SK-N-SH (cell line): ENCODE results near the gene LRCOL1. TPM values are rescaled to one million over a fixed set of nuclear protein-coding genes. Genes with fewer than 3 reads are reported as not detected.

Source experiments
- CTCF ChIA-PET: fragments of 300-600, 350-600 bp; formaldehyde crosslinking; extraction: SDS; loops from one replicate; lab custom pipeline; 2021; lab: Yijun Ruan, JAX
- POLR2A ChIA-PET: fragments of 350-600 bp; sonication (Branson Sonifier 250); formaldehyde crosslinking; extraction: SDS; loops from one replicate; lab custom pipeline; 2020; ENCODE audit warnings: antibody characterized with exemption, inconsistent platforms; lab: Yijun Ruan, JAX
- DNase-seq: peaks from one replicate; pipeline ENCODE4 v3.0.0; 2012
- H2AFZ ChIP-seq: fragments of 200-600 bp; sonication (generic); 2 replicates; pipeline ENCODE4 v1.8.1; 2016; ENCODE audit warnings: antibody characterized with exemption, mild to moderate bottlenecking, low read depth
- H3F3A ChIP-seq: fragments of 200-600 bp; sonication (generic); replicated peaks from 2 replicates; pipeline ENCODE3; 2016; ENCODE audit warnings: antibody characterized with exemption, mild to moderate bottlenecking; ENCODE audit not compliant: insufficient read depth
- H3K27ac ChIP-seq, 2 experiments: fragments of 200-500 bp in 1 of 2; fragments of 200-600 bp in 1 of 2; sonication (Bioruptor generic) in 1 of 2; sonication (generic), shearing (Covaris generic) in 1 of 2; 2 replicates each; pipeline versions ENCODE4 v1.5.1 to v1.6.1; 2014 to 2016; ENCODE audit warnings: low read depth in 2 of 2, inconsistent platforms in 1 of 2, low read length in 1 of 2, mild to moderate bottlenecking in 1 of 2, mixed read lengths in 1 of 2
- H3K27me3 ChIP-seq: fragments of 200-600 bp; sonication (generic), shearing (Covaris generic); 2 replicates; pipeline ENCODE4 v1.6.1; 2016; ENCODE audit warnings: mixed run types; ENCODE audit not compliant: insufficient read depth
- H3K36me3 ChIP-seq, 2 experiments: fragments of 200-500 bp in 1 of 2; fragments of 200-600 bp in 1 of 2; sonication (Bioruptor generic) in 1 of 2; sonication (generic) in 1 of 2; replicated peaks in 1 of 2; 2 replicates each; pipeline versions ENCODE3 to v1.5.1; 2014 to 2016; ENCODE audit warnings: low read length in 1 of 2, mild to moderate bottlenecking in 1 of 2; ENCODE audit not compliant: insufficient read depth in 2 of 2, control insufficient read depth in 1 of 2
- H3K4me1 ChIP-seq, 2 experiments: fragments of 200-500 bp in 1 of 2; fragments of 200-600 bp in 1 of 2; sonication (Bioruptor generic) in 1 of 2; sonication (generic), shearing (Covaris generic) in 1 of 2; 2 replicates each; pipeline versions ENCODE4 v1.5.1 to v1.6.1; 2014 to 2016; ENCODE audit warnings: low read depth in 1 of 2, low read length in 1 of 2, mixed run types in 1 of 2; ENCODE audit not compliant: insufficient read depth in 2 of 2, control insufficient read depth in 1 of 2
- H3K4me2 ChIP-seq: fragments of 200-600 bp; sonication (generic), shearing (Covaris generic); 2 replicates; pipeline ENCODE4 v1.6.1; 2017; ENCODE audit warnings: mixed run types
- H3K4me3 ChIP-seq, 2 experiments: fragments of 200-500 bp in 1 of 2; fragments of 200-600 bp in 1 of 2; sonication (Bioruptor generic) in 1 of 2; sonication (generic), shearing (Covaris generic) in 1 of 2; 2 replicates each; pipeline versions ENCODE4 v1.5.1 to v1.8.1; 2014 to 2016; ENCODE audit warnings: low read depth in 2 of 2, inconsistent platforms in 1 of 2, low read length in 1 of 2, mild to moderate bottlenecking in 1 of 2, mixed read lengths in 1 of 2, moderate library complexity in 1 of 2
- H3K79me2 ChIP-seq: fragments of 200-600 bp; sonication (generic); 2 replicates; pipeline ENCODE4 v1.8.1; 2017; ENCODE audit warnings: mild to moderate bottlenecking; ENCODE audit not compliant: insufficient read depth
- H3K9ac ChIP-seq: fragments of 200-600 bp; sonication (generic); 2 replicates; pipeline ENCODE4 v1.6.1; 2017; ENCODE audit warnings: mixed run types
- H3K9me2 ChIP-seq: fragments of 200-600 bp; sonication (generic); 2 replicates; pipeline ENCODE4 v1.6.1; 2017; ENCODE audit warnings: mixed run types
- H3K9me3 ChIP-seq: fragments of 200-600 bp; sonication (generic); 2 replicates; pipeline ENCODE4 v1.6.1; 2017; ENCODE audit warnings: mixed run types, mild to moderate bottlenecking, moderate library complexity
- H4K20me1 ChIP-seq: fragments of 200-600 bp; sonication (generic); 2 replicates; pipeline ENCODE4 v1.6.1; 2017; ENCODE audit warnings: mild to moderate bottlenecking, mixed run types; ENCODE audit not compliant: insufficient read depth
- CHD2 ChIP-seq: fragments of 150-350 bp; IDR thresholded peaks from 2 replicates; pipeline ENCODE4 v1.6.1; 2018; ENCODE audit warnings: low read length; ENCODE audit not compliant: partially characterized antibody
- CTCF ChIP-seq: fragments of 200-600 bp; sonication (generic); IDR thresholded peaks from 2 replicates; pipeline ENCODE4 v1.6.1; 2017; ENCODE audit warnings: antibody characterized with exemption, mild to moderate bottlenecking, moderate library complexity
- EP300 ChIP-seq, 2 experiments: IDR thresholded peaks; 2 replicates each; pipeline versions ENCODE4 v1.4.0 to v1.6.1; 2012; ENCODE audit warnings: borderline replicate concordance in 1 of 2, low read depth in 1 of 2, low read length in 1 of 2
- FOSL2 ChIP-seq: IDR thresholded peaks from 2 replicates; pipeline ENCODE4 v1.4.0; 2012; ENCODE audit warnings: low read depth, mild to moderate bottlenecking, moderate library complexity, borderline replicate concordance
- FOXM1 ChIP-seq: IDR thresholded peaks from 2 replicates; pipeline ENCODE4 v1.4.0; 2012; ENCODE audit warnings: low read depth, mild to moderate bottlenecking
- MEF2A ChIP-seq: IDR thresholded peaks from 2 replicates; pipeline ENCODE4 v1.4.0; 2012; ENCODE audit warnings: low read depth, borderline replicate concordance
- MXI1 ChIP-seq: IDR thresholded peaks from 2 replicates; pipeline ENCODE4 v1.6.1; 2012; ENCODE audit warnings: mild to moderate bottlenecking, low read depth, low read length, improper control_type of control experiment
- NFIC ChIP-seq: IDR thresholded peaks from 2 replicates; pipeline ENCODE4 v1.4.0; 2012; ENCODE audit warnings: borderline replicate concordance
- POLR2AphosphoS5 ChIP-seq: IDR thresholded peaks from 2 replicates; pipeline ENCODE4 v1.6.1; 2012; ENCODE audit warnings: low read depth, low read length
- RAD21 ChIP-seq: IDR thresholded peaks from 2 replicates; pipeline ENCODE4 v1.6.1; 2012; ENCODE audit warnings: mild to moderate bottlenecking, low read length
- RCOR1 ChIP-seq: fragments of 150-350 bp; IDR thresholded peaks from 2 replicates; pipeline ENCODE4 v1.6.1; 2017; ENCODE audit warnings: antibody characterized with exemption, low read length
- REST ChIP-seq: IDR thresholded peaks from 2 replicates; pipeline ENCODE4 v1.6.1; 2012; ENCODE audit warnings: mild to moderate bottlenecking, low read depth, low read length, moderate library complexity
- SIN3A ChIP-seq: IDR thresholded peaks from 2 replicates; pipeline ENCODE4 v1.6.1; 2012; ENCODE audit warnings: low read depth, mild to moderate bottlenecking, low read length, moderate library complexity, borderline replicate concordance
- SMC3 ChIP-seq: IDR thresholded peaks from 2 replicates; pipeline ENCODE4 v1.6.1; 2012; ENCODE audit warnings: low read depth, low read length, improper control_type of control experiment
- TAF1 ChIP-seq: IDR thresholded peaks from 2 replicates; pipeline ENCODE4 v1.6.1; 2012; ENCODE audit warnings: low read depth, mild to moderate bottlenecking, low read length, moderate library complexity, borderline replicate concordance
- TEAD4 ChIP-seq: IDR thresholded peaks from 2 replicates; pipeline ENCODE4 v1.4.0; 2012; ENCODE audit warnings: mild to moderate bottlenecking, borderline replicate concordance; ENCODE audit not compliant: insufficient read depth
- USF1 ChIP-seq: IDR thresholded peaks from 2 replicates; pipeline ENCODE4 v1.4.0; 2012; ENCODE audit warnings: low read depth, borderline replicate concordance
- WGBS: methylation state at CpG from one replicate; pipeline ENCODE4 v1.1.6; 2017; ENCODE audit warnings: low lambda C conversion rate; 5-methylcytosine and 5-hydroxymethylcytosine counted together
- polyA plus RNA-seq, 3 experiments: library from polyadenylated mRNA; depleted of rRNA; stranded (reverse); fragments of >200 nt; gene quantifications; 2 replicates each; pipeline ENCODE4 v1.2.3, GENCODE V29; 2012

LRCOL1 gene
- polyA plus RNA-seq, 1 of the 3 experiments (the other 2 are of a cell fraction), result 1.1 TPM

- no peak overlapping the region for H2AFZ ChIP-seq
- H3K4me2 ChIP-seq, result no peak overlapping the region
- H3K4me3 ChIP-seq, result no peak overlapping the region
- no peaks in the 10 kb centered on the region for H4K20me1 ChIP-seq
- TF ChIP-seq EP300 (IDR thresholded peaks at IDR 0.05; ENCODE audit: borderline replicate concordance in 1 of 2, low read depth in 1 of 2, low read length in 1 of 2), result no peak
- no peak overlapping the region for H3K9ac ChIP-seq
- WGBS, result 97% methylated on average over 7 of the region's 7 CpGs
- H3K27ac ChIP-seq, result no peak overlapping the region
- H3K27me3 ChIP-seq, result no peaks in the 10 kb centered on the region
- no peaks in the 10 kb centered on the region for H3K79me2 ChIP-seq
- H3K36me3 ChIP-seq, result peaks cover 7 to 19% of the 10 kb centered on the region in 2 experiments
- H3F3A ChIP-seq, result no peaks in the 10 kb centered on the region
- no peaks in the 10 kb centered on the region for H3K9me2 ChIP-seq
- ChIA-PET POLR2A (no interaction called here), CTCF (interaction anchor here (1.8 kb wide), 1 partner anchor 8 kb away, joined by 11 read pairs; no protein-coding TSS in a partner anchor)
- no peaks in the 10 kb centered on the region for H3K9me3 ChIP-seq
- no peak for DNase-seq
- no peaks in the 10 kb centered on the region for H3K4me1 ChIP-seq
Measured at GRCh38 chr12:132646850-132647249, 36.5 kb upstream of the LRCOL1 start.

GRCh38 chr12:132642846-132643835, 32.8 kb upstream of the LRCOL1 start:
- POLR2A ChIA-PET, result no interaction called here
- DNase-seq, result no peak
- H3K27ac ChIP-seq, result no peak overlapping the region
- no peak for TF ChIP-seq SMC3
- no peak for TF ChIP-seq NFIC
- TF ChIP-seq MEF2A, result no peak
- TF ChIP-seq EP300 (IDR thresholded peaks at IDR 0.05; ENCODE audit: borderline replicate concordance in 1 of 2, low read depth in 1 of 2, low read length in 1 of 2), result no peak
- TF ChIP-seq RAD21, result no peak
- no peak for TF ChIP-seq MXI1
- TF ChIP-seq CHD2, result no peak
- no peak for TF ChIP-seq FOSL2
- TF ChIP-seq TAF1, result no peak
- TF ChIP-seq FOXM1, result no peak
- no peak for TF ChIP-seq RCOR1
- no peak for TF ChIP-seq CTCF
- no peak for TF ChIP-seq TEAD4
- no peak for TF ChIP-seq SIN3A
- no peak for TF ChIP-seq USF1
- TF ChIP-seq POLR2AphosphoS5, result no peak
- no peak for TF ChIP-seq REST
- TF ChIP-seq, all 33 proteins: peak for 0
- Histone ChIP-seq H3K9me3 (no peaks in the 10 kb centered on the region), H3K27me3 (no peaks in the 10 kb centered on the region), H3K4me2 (no peak overlapping the region), H4K20me1 (no peaks in the 10 kb centered on the region), H3K4me3 (no peak overlapping the region), H2AFZ (no peak overlapping the region), H3K36me3 (peaks cover 4 to 15% of the 10 kb centered on the region in 2 experiments), H3K79me2 (no peaks in the 10 kb centered on the region), H3K4me1 (no peaks in the 10 kb centered on the region), H3F3A (no peaks in the 10 kb centered on the region), H3K9me2 (no peaks in the 10 kb centered on the region), H3K9ac (no peak overlapping the region)
- 92% methylated on average over 18 of the region's 30 CpGs for WGBS
- CTCF ChIA-PET, result no interaction called here
